SU-DHL-6 (cell line): Measurements from ENCODE around the gene DKKL1.

Experiments
- EZH2phosphoT487 ChIP-seq: fragments of 200-600 bp; sonication (generic), shearing (Covaris generic); conservative IDR thresholded peaks from 2 replicates; pipeline ENCODE4 v1.6.1; 2018; ENCODE audit warnings: mild to moderate bottlenecking, antibody characterized with exemption, low read length, moderate library complexity, mixed read lengths
- TF ChIP-seq, protein P1 (sequence below): fragments of 200-600 bp; sonication (generic); IDR thresholded peaks from one replicate; pipeline ENCODE4 v1.5.1; 2017; ENCODE audit warnings: antibody characterized with exemption, mild to moderate bottlenecking, low read length, moderate library complexity; ENCODE audit not compliant: insufficient read depth, poor library complexity, severe bottlenecking

DNA sequence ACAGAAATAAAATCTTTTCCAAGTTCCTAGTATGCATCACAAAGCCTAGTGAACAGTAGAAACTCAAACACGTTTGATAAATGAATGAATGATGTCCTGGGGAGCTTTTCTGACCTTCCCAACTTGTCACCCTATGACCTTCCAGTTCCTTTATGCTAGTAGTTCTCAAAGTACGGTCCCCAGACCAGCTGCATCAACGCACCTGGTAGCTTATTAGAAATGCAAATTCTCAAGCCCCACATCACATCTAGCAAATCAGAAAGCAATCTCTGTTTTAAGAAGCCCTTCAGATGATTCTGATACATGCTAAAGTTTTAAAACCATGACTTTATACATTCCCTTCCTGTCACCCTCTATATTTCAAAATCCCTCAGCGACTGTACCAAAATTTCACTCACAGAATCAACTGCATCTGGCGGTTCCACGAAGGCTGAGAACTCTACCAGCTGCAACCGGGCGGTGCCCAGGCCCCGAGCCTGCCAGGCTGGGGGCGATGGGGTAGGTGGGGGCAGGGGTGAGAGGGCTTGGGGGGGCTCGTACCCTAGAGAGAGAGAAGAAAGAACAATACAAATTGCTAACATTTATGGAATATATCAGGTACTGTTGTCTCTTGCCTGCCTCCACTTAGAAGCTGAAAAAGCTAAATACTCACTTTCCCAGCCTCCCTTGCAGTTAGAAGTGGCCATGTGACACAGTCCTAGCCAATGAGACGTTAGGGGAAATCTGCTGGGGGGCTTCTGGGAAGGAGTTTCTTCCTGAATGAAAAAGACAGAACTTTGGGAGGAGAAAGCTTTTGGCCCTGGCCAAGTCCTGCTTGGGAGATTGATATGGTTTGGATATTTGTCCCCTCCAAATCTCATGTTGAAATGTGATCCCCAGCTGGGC, 15.1 kb upstream of the DKKL1 start:
- TF ChIP-seq, protein P1, sequence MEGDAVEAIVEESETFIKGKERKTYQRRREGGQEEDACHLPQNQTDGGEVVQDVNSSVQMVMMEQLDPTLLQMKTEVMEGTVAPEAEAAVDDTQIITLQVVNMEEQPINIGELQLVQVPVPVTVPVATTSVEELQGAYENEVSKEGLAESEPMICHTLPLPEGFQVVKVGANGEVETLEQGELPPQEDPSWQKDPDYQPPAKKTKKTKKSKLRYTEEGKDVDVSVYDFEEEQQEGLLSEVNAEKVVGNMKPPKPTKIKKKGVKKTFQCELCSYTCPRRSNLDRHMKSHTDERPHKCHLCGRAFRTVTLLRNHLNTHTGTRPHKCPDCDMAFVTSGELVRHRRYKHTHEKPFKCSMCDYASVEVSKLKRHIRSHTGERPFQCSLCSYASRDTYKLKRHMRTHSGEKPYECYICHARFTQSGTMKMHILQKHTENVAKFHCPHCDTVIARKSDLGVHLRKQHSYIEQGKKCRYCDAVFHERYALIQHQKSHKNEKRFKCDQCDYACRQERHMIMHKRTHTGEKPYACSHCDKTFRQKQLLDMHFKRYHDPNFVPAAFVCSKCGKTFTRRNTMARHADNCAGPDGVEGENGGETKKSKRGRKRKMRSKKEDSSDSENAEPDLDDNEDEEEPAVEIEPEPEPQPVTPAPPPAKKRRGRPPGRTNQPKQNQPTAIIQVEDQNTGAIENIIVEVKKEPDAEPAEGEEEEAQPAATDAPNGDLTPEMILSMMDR = no peak
- no peak for TF ChIP-seq EZH2phosphoT487
